Ascending aorta (tissue), 2 donors: ENCODE results near the gene CELF2. TPM values are rescaled to one million over a fixed set of nuclear protein-coding genes. Genes with fewer than 3 reads are reported as not detected.

Source experiments
- DNase-seq, 2 donors: peaks; one replicate each; pipeline ENCODE4 v3.0.0-alpha.2; 2019; ENCODE audit warnings: low spot score in 2 of 2
- H3K27ac ChIP-seq, 2 donors: fragments of 200-600 bp; sonication (generic); one replicate each; pipeline ENCODE4 v1.5.1; 2016 to 2017; ENCODE audit warnings: mild to moderate bottlenecking in 1 of 2
- H3K27me3 ChIP-seq: fragments of 200-600 bp; sonication (generic); one replicate; pipeline ENCODE4 v1.5.1; 2017
- H3K36me3 ChIP-seq, 2 donors: fragments of 200-600 bp; sonication (generic); one replicate each; pipeline ENCODE4 v1.5.1; 2016
- H3K4me1 ChIP-seq, 2 donors: fragments of 200-600 bp; sonication (generic); one replicate each; pipeline ENCODE4 v1.5.1; 2016 to 2017; ENCODE audit warnings: mild to moderate bottlenecking in 1 of 2
- H3K4me3 ChIP-seq, 2 donors: fragments of 200-600 bp; sonication (generic); one replicate each; pipeline ENCODE4 v1.5.1; 2016 to 2017; ENCODE audit warnings: mild to moderate bottlenecking in 1 of 2
- H3K9me3 ChIP-seq, 2 donors: fragments of 200-600 bp; sonication (generic); one replicate each; pipeline ENCODE4 v1.5.1; 2016
- intact Hi-C: fragments of 100-400 bp; cut with DNase I; formaldehyde crosslinking; loops from one replicate; pipeline ENCODE4 v1.15.1; 2023
- total RNA-seq: library from RNA; depleted of rRNA; stranded (reverse); fragments of >200 nt; gene quantifications from one replicate; pipeline ENCODE4 v1.1.0, GENCODE V29; 2016
- TF ChIP-seq, protein P1 (sequence below), 3 experiments: fragments of 200-600 bp in 2 of 3; fragments of 450-650 bp in 1 of 3; sonication (generic) in 2 of 3; IDR thresholded peaks; one replicate each; pipeline ENCODE4 v1.5.1; 2016 to 2019; ENCODE audit warnings: antibody characterized with exemption in 3 of 3, mild to moderate bottlenecking in 1 of 3, moderate library complexity in 1 of 3

CELF2 gene
- total RNA-seq, 1 donor from 2014 or later = 26.6 TPM

GRCh38 chr10:11381511-11381910 is 363.8 kb downstream of the CELF2 start:
- H3K9me3 ChIP-seq = no peaks in the 10 kb centered on the region
- H3K36me3 ChIP-seq = no peaks in the 10 kb centered on the region
- H3K4me1 ChIP-seq = no peaks in the 10 kb centered on the region
- no peak for DNase-seq
- H3K27ac ChIP-seq = no peak overlapping the region
- no peak overlapping the region for H3K4me3 ChIP-seq
- TF ChIP-seq, protein P1, sequence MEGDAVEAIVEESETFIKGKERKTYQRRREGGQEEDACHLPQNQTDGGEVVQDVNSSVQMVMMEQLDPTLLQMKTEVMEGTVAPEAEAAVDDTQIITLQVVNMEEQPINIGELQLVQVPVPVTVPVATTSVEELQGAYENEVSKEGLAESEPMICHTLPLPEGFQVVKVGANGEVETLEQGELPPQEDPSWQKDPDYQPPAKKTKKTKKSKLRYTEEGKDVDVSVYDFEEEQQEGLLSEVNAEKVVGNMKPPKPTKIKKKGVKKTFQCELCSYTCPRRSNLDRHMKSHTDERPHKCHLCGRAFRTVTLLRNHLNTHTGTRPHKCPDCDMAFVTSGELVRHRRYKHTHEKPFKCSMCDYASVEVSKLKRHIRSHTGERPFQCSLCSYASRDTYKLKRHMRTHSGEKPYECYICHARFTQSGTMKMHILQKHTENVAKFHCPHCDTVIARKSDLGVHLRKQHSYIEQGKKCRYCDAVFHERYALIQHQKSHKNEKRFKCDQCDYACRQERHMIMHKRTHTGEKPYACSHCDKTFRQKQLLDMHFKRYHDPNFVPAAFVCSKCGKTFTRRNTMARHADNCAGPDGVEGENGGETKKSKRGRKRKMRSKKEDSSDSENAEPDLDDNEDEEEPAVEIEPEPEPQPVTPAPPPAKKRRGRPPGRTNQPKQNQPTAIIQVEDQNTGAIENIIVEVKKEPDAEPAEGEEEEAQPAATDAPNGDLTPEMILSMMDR (IDR thresholded peaks at IDR 0.05) = no peak
- intact Hi-C loops = no loop called here
- H3K27me3 ChIP-seq = no peaks in the 10 kb centered on the region

DNA sequence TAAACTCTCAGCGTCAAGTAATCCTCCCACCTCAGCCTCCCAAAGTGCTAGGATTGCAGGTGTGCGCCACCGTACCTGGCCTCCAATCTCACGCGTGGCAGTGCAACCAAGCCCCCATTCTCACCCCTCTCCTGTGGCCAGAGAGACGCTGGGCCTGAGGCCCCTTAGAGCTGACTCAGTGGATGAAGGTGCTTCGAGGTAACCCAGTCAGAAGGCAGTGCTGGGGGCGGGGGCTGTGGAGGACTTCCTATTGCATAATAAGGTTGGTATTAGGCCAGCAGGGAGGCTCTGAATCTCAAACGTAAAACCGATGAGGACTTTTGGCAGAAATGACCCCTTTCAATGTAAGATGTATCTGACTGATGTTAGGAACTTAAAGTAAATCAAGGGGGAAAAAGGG is 364.5 kb downstream of the CELF2 start:
- Histone ChIP-seq H3K36me3 (no peaks in the 10 kb centered on the region), H3K4me3 (no peak overlapping the region), H3K27ac (no peak overlapping the region), H3K9me3 (no peaks in the 10 kb centered on the region), H3K4me1 (no peaks in the 10 kb centered on the region), H3K27me3 (no peaks in the 10 kb centered on the region)
- TF ChIP-seq, protein P1 (IDR thresholded peaks at IDR 0.05) = no peak
- no peak for DNase-seq
- intact Hi-C loops = no loop called here

DNA sequence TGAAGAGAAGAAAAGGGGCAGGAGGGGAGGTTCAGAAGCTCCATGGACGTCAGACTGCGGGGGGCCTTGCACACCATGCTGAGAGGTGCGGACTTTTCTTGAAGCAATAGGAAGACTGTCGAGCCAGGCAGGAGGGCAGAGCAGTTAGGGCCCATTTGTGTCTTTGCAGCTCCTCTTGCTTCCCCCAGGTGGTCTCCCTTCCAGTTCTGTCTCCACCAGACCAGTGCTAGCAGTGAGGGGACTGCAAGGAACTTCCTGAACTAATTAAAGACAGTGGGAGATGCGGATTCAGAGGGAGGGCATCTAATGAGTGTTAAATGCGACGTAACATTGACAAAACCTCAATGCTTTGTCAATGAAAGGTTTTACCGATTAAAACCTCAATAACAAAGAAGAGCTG is 368.4 kb downstream of the CELF2 start:
- no peaks in the 10 kb centered on the region for H3K27me3 ChIP-seq
- H3K4me1 ChIP-seq = no peaks in the 10 kb centered on the region
- no peaks in the 10 kb centered on the region for H3K9me3 ChIP-seq
- TF ChIP-seq, protein P1 (IDR thresholded peaks at IDR 0.05) = no peak
- H3K27ac ChIP-seq = no peak overlapping the region
- no peak for DNase-seq
- no peak overlapping the region for H3K4me3 ChIP-seq
- intact Hi-C loops = no loop called here
- no peaks in the 10 kb centered on the region for H3K36me3 ChIP-seq
